HG03095 (cell line): ENCODE measurements around the gene F3.
"Not testable (repeated sequence)": the region's sequence is repeated elsewhere in the genome, so short reads cannot be mapped to it uniquely, and the experiment has no call there.

Experiments used
- ATAC-seq: cut with Tn5 transposase; IDR thresholded peaks from one replicate; pipeline ENCODE4 v1.9.1; 2021; ENCODE audit warnings: moderate library complexity; ENCODE audit not compliant: unreplicated experiment

The F3 gene

DNA sequence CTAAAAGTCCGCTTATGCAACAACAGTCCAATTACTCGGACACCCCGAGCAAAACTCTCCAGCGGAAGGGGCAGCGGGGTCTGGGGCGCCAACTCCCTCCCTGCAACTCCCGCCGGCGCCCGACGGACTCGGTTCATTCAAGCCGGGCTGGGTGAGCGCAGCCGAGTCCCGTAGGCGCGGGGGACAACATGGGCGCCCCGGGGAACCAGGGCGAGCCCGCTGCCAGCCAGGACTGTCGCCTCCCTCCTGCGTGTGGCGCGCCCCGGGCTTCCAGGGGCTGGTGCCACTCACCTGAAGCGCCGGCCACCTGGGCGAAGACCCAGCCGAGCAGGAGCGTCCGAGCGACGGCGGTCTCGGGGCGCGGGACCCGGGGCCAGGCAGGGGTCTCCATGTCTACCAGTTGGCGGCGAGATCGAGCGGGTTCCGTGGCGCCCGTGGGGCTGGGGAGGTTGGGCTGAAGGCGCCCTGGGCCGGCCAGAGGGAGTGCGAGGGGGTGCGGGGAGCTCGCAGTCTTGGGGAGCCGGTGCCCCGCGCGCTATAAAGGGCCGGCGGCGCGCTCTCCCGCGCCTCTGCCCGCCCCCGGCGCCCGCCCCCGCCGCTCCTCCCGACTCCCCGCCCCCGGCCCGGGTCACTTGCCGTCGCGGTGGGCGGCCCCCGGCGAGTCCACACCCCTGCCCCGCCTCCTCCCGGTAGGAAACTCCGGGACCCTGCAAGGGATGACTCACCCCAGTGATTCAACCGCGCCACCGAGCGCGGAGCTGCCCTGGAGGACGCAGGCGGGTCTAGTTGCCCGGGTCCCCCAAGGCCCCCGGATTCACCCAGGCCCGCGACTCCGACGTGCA is at the start of gene F3:
TSS of gene F3 (minus strand) at position 514 of the 842 bp plus-strand sequence. CDS start at position 391, 123 bp downstream.
- peak; percentile 87 for ATAC-seq

DNA sequence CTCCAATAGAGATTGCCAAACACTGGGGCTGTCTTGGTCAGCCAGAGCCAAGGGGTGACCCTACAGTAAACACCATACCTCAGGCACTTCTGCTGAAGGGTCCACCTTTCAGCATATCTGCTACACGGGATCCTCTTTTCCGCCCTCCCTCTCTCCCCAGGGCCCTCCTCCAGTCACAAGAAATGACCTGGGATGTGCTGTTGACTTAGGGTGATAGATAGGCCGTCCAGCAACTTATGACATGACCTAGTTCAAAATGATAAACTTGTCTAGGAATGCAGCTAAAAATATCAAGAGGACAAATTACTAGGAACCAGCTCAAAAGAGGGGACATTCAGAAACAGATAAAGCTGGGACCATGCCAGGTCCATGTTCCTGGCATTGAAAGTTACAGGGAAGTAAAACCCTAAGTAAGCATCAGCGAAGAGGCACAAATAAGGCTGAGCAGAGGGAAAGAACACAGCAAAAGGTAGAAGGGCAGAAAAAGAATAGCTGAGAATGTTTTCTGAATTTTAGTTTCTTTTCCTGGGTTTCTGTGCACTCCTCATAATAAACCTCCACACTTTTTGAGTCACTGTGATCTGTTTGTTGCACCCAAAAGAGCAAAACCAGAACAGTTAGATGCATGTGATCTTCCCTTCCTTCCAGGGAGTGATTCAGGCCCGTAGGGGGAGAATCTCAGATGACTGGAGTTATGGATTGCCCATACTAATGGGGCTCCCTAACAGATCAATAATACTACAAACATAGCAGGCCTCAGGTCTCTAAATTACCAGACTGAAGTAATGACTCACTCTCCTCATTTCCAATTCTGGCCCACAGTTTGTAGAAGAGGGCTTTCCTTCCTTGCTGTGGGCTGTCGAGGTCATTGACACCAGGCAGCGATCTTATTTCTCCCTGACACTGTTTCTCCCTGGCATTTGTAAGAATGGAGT is 48.9 kb upstream of the F3 start:
- ATAC-seq: no peak

DNA sequence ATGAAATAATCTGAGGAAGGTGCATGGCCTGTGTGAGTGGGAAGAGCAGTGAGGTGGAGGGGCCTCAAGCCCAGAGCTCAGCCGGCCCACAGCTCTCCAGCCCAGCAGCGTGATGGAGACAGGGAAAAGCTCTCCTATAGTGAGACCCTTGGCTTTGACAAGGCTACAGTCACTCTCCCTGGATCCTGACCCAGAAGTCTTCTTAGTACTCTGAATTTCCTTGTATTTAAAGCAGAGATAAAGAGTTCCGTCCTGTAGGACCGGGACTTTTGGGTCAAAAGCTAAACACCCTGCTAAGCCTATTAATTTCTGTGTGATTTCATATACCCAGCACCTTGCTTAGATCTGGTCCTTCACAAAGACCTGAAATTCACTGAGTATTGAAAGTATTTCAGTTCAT is 48.2 kb upstream of the F3 start:
- no peak for ATAC-seq

DNA sequence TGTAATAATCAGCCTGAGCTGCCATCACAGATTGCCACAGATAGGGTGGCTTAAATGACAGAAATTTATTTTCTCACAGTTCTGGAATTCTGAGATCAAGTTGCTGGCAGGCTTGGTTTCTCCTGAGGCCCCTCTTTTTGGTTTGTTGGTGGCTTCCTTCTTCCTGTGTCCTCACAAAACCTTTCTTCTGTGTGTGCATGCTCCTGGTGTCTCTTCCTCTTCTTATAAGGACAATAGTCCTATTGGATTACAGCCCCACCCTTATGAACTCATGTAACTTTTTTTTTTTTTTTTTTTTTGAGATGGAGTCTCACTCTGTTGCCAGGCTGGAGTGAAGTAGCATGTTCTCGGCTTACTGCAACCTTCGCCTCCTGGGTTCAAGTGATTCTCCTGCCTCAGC is 41.0 kb upstream of the F3 start:
- ATAC-seq: no peak

DNA sequence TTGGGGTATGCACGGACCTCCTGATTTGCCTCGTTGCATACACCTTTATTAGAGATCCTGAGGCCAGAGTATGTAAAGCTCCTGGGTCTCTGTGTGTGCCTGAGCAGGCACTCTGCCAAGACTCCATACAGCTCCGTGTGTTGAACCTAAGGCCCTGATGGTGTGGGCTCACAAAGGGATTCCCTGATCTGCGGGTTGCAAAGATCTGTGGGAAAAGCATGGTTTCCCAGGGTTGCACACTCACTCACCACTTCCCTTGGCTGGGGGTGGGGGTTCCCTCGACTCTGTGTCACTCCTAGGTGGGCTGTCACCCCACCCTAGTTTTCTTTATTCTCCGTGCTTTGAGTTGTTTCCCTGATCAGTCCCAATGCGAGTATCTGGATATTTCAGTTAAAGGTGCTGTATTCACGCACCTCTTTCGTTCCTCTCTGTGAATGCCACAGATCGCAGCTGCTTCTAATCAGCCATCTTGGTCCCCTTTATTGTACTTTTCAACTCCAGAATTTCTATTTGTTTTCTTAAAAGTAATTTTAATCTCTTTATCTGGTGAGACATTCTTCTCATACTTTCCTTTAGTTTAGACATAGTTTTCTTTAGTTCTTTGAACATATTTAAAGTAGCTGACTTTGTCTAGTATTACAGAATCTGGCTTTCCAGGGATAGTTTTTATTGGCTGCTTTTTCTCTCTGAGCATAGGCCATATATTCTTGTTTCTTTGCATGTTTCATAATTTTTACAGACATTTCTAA is 39.0 kb upstream of the F3 start:
- no peak for ATAC-seq

DNA sequence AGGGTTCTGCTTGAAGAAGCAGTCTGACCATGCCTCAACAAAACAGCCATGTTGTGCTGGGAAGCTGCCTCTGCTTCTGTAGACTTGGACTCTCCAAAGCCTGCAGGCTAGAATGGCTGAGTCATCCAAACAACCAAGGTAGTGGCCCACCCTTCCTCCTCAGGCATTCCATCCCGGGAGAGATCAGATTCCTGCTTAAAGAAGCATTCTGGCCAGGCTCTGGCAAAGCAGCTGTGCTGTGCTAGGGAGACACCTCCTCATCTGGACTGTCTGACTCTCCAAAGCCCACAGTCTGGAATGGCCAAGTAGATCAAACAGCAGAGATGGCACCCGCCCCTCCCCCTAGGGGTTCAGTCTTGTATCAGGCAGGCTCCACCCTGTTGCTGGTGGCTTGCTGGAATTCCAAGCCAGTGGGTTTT is 38.3 kb upstream of the F3 start:
- no peak for ATAC-seq

DNA sequence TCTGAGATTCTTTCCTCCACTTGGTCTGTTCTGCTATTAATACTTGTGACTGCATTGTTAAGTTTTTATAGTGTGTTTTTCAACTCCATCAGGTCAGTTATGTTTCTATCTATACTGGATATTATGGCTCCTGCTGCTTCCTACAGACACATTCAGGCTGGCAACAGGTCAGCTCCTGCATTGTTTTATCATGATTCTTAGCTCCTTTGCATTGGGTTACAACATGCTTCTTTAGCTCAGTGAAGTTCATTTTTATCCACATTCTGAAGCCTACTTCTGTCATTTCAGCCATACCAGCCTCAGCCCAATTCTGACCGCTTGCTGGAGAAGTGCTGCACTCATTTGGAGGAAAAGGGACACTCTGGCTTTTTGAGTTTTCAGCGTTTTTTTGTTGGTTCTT is 37.3 kb upstream of the F3 start:
- ATAC-seq: no peak

DNA sequence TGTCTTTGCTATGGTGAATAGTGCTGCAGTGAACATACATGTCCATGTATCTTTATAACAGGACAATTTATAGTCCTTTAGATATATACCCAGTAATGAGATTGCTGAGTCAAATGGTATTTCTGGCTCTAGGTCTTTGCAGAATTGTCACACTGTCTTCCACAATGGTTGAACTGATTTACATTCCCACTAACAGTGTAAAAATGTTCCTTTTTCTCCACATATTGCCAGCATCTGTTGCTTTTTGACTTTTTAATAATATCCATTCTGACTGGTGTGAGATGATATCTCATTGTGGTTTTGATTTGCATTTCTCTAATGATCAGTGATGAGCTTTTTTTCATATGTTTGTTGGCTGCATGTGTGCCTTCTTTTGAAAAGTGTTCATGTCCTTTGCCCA is 32.4 kb upstream of the F3 start:
- ATAC-seq: not testable (repeated sequence)

DNA sequence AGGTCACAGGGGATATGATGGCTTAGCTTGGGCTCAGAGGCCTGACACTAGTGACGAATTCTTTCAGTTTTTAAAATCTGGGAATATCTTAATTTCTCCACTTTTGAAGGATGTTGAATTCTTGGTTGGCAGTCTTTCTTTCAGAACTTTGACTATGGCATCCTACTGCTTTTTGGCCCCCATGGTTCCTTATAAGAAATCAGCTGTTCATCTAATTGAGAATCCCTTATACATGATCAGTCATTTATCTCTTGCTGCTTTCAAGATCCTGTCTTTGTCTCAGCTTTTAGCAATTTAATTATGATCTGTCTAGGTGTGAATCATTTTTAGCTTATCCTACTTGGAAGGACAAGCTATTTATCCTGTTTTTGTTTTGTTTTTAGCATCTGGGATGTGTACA is 31.2 kb upstream of the F3 start:
- no peak for ATAC-seq

DNA sequence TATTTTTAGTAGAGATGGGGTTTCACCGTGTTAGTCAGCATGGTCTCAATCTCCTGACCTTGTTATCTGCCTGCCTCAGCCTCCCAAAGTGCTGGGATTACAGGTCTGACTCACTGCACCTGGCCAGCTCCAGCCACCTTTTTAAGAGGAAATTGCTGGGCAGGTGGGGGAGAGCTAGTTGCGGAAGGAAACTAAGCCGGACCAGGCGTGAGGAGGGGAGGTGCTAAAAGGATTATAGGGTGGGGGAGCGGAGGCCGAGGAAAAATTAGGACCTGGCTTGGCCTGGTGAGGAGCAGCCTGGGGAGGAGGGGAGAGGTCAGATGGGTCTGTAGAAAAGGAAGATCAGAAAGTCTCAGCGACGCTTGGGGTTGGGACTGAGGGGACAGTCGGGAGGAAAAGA is 29.4 kb upstream of the F3 start:
- not testable (repeated sequence) for ATAC-seq

DNA sequence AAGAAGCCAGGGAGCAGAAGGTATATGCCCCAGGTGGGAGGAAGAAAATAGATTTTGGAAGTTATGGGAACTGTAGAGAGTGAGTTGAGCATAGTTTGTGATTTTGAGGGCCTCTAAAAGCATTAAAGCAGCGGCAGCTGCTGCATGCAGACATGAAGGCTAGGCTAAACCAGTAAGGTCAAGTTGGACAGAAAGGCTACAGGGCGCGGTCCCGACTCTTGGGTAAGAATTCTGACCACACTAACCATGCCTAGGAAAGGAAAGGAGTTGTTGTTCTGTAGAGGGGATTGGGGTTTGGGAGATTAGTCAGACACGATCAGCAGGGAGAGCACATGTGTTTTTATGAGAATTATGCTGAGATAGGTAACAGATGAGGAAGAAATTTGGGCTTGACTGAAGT is 27.2 kb upstream of the F3 start:
- ATAC-seq: not testable (repeated sequence)

DNA sequence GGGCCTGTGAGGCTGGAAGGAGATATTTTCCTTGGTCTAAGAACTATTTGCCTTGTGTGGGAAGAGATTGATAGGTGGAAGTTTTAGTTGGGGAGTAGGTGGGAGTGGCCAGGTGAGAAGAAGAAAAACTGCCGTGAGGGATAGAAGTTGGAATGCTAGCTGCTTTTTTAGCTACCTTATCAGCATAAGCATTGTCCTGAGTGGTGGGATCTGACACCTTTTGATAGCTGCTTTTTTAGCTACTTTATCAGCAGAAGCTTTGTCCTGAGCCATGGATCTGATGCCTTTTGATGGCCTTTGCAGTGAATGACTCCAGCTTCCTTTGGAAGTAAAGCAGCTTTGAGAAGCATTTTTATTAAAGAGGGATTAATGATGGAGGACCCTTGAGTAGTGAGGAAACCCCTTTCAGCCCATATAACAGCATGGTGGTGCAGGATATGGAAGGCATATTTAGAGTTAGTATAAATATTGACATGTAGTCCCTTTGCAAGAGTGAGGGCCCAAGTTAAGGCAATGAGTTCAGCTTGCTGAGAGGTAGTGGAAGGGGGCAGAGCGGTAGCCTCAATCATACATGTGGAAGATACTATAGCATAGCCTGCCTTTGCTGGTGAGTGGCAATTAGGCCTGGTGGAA is 26.5 kb upstream of the F3 start:
- ATAC-seq: not testable (repeated sequence)

DNA sequence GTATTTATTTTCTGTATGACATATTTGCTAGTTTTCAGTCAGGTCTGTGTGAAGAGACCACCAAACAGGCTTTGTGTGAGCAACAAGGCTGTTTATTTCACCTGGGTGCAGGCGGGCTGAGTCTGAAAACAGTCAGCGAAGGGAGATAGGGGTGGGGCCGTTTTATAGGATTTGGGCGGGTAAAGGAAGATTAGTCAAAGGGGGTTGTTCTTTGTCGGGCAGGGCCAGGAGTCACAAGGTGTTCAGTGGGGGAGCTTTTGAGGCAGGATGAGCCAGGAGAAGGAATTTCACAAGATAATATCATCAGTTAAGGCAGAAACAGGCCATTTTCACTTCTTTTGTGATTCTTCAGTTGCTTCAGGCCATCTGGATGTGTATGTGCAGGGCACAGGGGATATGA is 24.9 kb upstream of the F3 start:
- not testable (repeated sequence) for ATAC-seq

DNA sequence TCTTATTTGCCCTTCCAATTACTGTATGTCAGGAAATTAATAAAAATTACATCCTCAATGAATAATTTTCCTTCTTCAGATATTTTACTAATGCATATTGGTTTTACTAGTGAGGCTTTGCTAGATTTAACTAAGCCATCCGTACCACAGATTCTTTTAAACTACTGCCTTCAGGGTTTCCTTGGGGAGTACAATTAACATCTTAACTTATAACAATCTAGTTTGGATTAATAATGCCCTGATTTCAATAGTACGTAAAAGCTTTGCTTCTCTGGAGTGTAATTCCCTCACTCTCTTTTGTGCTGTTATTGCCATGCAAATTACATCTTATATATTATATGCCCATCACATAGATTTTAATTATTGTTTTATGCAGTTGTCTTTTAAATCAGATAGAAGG is 24.3 kb upstream of the F3 start:
- no peak for ATAC-seq

DNA sequence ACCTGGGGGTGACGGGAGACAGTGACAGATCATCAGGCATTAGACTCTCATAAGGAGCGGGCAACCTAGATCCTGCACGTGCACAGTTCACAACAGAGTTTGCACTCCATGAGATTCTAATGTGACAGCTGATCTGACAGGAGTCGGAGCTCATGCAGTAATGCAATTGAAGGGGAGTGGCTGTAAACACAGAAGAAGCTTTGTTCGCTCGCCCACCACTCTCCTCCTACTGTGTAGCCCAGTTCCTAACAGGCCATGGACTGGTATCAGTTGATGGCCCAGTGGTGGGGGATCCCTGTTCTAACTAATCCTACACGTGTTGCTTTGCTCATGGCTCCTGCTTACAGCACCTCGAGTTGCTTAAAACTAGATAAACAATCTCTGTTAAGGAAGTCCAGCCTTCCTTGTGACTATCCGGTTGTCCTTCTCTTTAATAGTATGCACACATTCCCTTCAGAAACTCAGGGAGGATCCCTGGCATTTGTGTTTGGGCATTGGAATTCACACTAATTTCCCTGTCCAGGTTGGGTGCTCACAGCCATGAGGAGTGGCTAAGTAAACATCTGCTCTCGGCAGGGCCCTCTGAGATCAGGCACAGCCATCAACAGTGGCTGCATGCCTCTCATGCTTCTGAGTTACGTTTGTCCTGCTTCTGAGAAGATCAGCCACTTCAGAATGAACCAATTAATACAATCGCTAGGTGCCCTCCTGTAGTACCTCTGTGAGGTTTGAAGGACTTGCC is 21.1 kb upstream of the F3 start:
- no peak for ATAC-seq

DNA sequence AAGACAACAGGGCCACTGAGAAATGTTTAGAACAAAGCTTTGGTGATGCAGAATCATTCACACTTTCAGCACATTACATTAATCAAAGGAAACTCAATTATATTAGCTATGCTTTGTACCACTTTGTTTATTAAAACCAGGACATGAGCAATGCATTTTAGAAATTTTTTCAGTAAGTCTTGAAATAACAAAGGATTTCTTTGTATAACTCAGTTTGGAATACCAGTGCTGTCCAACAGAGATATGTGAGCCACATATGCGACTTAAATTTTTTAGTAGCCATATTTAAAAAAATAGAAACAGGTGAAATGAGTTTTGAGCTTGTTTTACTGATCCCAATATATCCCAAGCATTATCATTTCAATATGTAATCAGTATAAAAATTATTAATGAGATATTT is 18.8 kb upstream of the F3 start:
- ATAC-seq: no peak

DNA sequence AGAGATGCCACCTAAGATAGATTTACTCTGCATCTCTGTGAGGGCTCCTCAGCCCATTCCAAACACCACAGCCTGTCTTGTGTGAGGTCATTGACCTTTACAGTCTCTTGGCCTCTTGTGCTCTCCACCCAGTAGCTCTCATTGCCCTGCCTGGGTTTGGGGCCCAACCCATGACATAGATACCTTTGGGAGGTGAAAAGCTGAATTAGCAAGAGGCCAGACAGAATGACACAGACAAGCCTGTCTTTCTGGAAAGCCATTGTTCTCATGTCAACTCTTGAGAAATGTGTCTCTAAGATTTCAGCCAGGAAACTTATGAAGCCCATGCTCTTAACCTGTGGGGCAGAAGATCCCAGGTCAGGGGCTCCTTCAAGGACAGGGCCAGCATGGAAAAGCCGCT is 18.4 kb upstream of the F3 start:
- ATAC-seq: no peak

DNA sequence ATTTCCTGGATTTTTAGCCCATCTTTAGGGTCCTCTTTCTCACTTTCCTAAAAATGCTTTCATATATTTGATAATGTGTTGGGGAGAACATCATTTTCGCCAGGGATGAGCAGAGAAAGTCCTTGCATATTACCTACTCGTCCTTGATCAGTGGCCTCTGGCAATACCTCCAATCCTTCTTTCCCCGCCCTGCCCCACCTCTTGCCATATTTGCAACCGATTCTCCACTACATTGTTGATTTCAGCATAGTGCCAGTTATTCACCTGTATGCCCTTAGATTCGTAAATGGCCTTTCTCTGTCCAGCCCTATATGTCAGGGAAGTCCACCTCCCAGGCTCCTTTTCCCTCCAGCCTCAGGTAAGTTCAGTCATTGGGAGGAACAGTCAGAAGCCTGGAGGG is 13.5 kb upstream of the F3 start:
- ATAC-seq: no peak

DNA sequence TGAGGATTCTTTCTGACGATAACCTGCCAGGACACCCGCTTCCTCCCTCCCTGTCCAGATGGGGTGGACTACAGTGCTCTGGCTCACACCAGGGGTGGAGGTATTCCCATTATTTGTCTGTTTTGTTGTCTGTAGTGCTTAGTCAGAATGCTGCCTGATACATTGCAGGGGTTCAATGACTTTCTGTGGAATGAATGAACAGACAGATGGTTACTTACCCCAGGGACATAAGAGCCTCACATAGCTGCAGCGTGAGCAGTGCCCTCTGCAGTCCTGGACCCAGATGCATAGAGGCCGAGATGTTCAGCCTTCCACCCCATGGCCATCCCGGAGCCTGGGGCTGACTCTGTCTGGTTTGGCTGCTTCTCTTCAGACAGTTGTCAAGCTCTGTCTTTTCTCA is 13.0 kb upstream of the F3 start:
- ATAC-seq: no peak

DNA sequence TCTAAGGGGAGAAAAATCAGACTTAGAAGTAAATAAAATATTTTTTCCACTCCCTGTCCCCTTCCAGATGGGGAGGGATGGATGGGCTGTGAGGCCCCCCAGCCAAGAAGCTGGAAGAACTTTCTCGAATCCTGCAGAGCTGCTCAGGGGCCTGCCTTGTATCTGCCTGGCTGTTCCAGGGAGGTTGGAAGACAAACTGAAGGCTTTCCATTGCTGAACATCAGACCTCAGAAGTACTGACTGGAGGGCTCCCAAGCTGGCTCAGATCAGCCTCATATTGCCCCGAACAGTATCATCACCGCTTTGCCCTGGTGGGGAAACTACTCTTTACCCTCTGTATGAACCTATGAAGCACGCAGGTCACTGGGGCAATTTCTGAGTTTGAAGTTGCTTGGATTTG is 12.4 kb upstream of the F3 start:
- ATAC-seq: no peak
